ENCODE results near the gene NT5DC1.
"Not testable (repeated sequence)": the region's sequence is repeated elsewhere in the genome, so short reads cannot be mapped to it uniquely, and the experiment has no call there.

NT5DC1 gene

GRCh38 chr6:116094041-116094440 lies 6.6 kb upstream of the NT5DC1 start:
- DNase-seq: no peak

GRCh38 chr6:116096048-116096759 lies 4.4 kb upstream of the NT5DC1 start:
- not testable (repeated sequence) for DNase-seq

GRCh38 chr6:116096979-116097816 lies 3.5 kb upstream of the NT5DC1 start:
- DNase-seq: no peak

GRCh38 chr6:116099036-116099435 lies 1.6 kb upstream of the NT5DC1 start:
- no peak for DNase-seq

GRCh38 chr6:116101302-116101718 lies 657 bp downstream of the NT5DC1 start:
- DNase-seq: no peak

GRCh38 chr6:116101790-116102189 lies 1.1 kb downstream of the NT5DC1 start:
- DNase-seq: no peak

- DNase-seq: no peak
These were observed 2.2 kb downstream of the NT5DC1 start for GRCh38 chr6:116102873-116103272.

GRCh38 chr6:116104636-116105035 lies 4.0 kb downstream of the NT5DC1 start:
- DNase-seq: no peak

- DNase-seq: no peak
These were observed 4.6 kb downstream of the NT5DC1 start for GRCh38 chr6:116105247-116105646.

- DNase-seq: no peak
These were observed 5.5 kb downstream of the NT5DC1 start for GRCh38 chr6:116106146-116106545.

- DNase-seq: no peak
These were observed 8.2 kb downstream of the NT5DC1 start for GRCh38 chr6:116108836-116109235.

- peak; percentile 28 for DNase-seq
These were observed 11.2 kb downstream of the NT5DC1 start for GRCh38 chr6:116111552-116112528.

- DNase-seq: no peak
These were observed 12.7 kb downstream of the NT5DC1 start for GRCh38 chr6:116113386-116113785.

GRCh38 chr6:116115781-116116180 lies 15.1 kb downstream of the NT5DC1 start:
- DNase-seq: no peak

GRCh38 chr6:116118608-116119007 lies 18.0 kb downstream of the NT5DC1 start:
- no peak for DNase-seq

GRCh38 chr6:116120430-116120829 lies 19.8 kb downstream of the NT5DC1 start:
- DNase-seq: no peak

GRCh38 chr6:116126032-116126431 lies 25.4 kb downstream of the NT5DC1 start, which contains the start of gene COL10A1:
COL10A1 (minus strand) TSS chr6:116126132; CDS start chr6:116125492, 640 bp downstream.
- DNase-seq: no peak

GRCh38 chr6:116127771-116128493 lies 27.3 kb downstream of the NT5DC1 start:
- no peak for DNase-seq

GRCh38 chr6:116133453-116133852 lies 32.8 kb downstream of the NT5DC1 start:
- DNase-seq: no peak

- no peak for DNase-seq
These were observed 35.7 kb downstream of the NT5DC1 start for GRCh38 chr6:116136373-116136772.

GRCh38 chr6:116136933-116137340 lies 36.3 kb downstream of the NT5DC1 start:
- DNase-seq: peak; percentile 10

GRCh38 chr6:116139917-116140316 lies 39.3 kb downstream of the NT5DC1 start:
- no peak for DNase-seq

Measured in CD4-positive, alpha-beta T cell treated with Interleukin-10 for 1 hour (primary cell).